ENCODE results near the gene BCL7A. TPM values are rescaled to one million over a fixed set of nuclear protein-coding genes. Genes with fewer than 3 reads are reported as not detected.

The BCL7A gene
- total and polyA plus RNA-seq, 2 of the 8 experiments (the other 6 are each of a cell fraction or from before 2014, with no cell fraction given): 11.9 to 12.7 TPM

DNA sequence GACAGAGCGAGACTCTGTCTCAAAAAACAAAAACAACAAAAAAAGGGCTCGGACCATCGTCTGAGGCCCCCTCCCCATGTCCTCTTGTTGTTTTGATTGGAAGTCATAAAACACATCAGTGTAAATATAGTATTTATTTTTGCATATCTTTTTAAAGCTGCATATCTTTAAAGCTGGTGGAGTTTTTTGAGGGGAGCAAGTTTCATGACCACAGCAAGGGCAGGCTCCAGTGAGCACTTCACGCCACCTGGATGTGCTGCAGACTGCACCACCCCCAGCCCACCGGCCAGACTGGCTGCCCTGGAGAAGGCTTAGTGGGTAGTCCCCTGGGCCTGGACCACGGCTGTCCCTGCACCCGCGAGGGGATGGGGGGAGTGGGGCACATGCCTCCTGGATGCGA is 11.9 kb upstream of the BCL7A start:
- Histone ChIP-seq H2BK120ac (replicated peaks; ENCODE audit: low read depth, low read length) (no peak overlapping the region), H3K9me3 (ENCODE audit: insufficient read depth in 2 of 2, low read depth in 1 of 2, low read length in 1 of 2) (no peaks in the 10 kb centered on the region), H3K36me3 (ENCODE audit: control insufficient read depth in 2 of 4, insufficient read depth in 4 of 4, low read length in 3 of 4) (no peaks in the 10 kb centered on the region), H4K8ac (ENCODE audit: extremely low read depth, insufficient read depth, low read length) (no peak overlapping the region), H3K4me1 (replicated peaks in 1 of 4; ENCODE audit: control insufficient read depth in 3 of 4, insufficient read depth in 4 of 4, low read length in 3 of 4) (no peaks in the 10 kb centered on the region), H3K79me1 (ENCODE audit: low read depth, low read length) (no peaks in the 10 kb centered on the region), H2AFZ (ENCODE audit: low read length) (no peak overlapping the region), H3K4me3 (ENCODE audit: extremely low read depth in 1 of 4, insufficient read depth in 2 of 4, low read depth in 3 of 4, low read length in 4 of 4) (no peak overlapping the region), H3K23me2 (ENCODE audit: low read depth, low read length) (no peaks in the 10 kb centered on the region), H3K56ac (replicated peaks; ENCODE audit: insufficient read length, low read depth, low read length) (no peak overlapping the region), H4K91ac (replicated peaks; ENCODE audit: insufficient read length, low read length) (no peak overlapping the region), H2BK5ac (ENCODE audit: low read depth, low read length) (no peak overlapping the region), H2BK12ac (ENCODE audit: low read depth, low read length) (no peak overlapping the region), H3K27ac (ENCODE audit: low read depth, low read length) (no peak overlapping the region), H2BK20ac (ENCODE audit: low read length) (no peak overlapping the region), H3K27me3 (replicated peaks in 1 of 4; ENCODE audit: control insufficient read depth in 3 of 4, extremely low read depth in 1 of 4, insufficient read depth in 3 of 4, low read length in 3 of 4) (no peaks in the 10 kb centered on the region), H3K14ac (ENCODE audit: insufficient read length) (no peak overlapping the region), H3K23ac (ENCODE audit: insufficient read length) (no peak overlapping the region), H4K20me1 (replicated peaks in 1 of 2; ENCODE audit: control insufficient read depth in 1 of 2, insufficient read depth in 2 of 2, low read length in 2 of 2) (no peaks in the 10 kb centered on the region), H2BK15ac (ENCODE audit: low read length) (no peak overlapping the region), H4K5ac (ENCODE audit: insufficient read length, low read depth, low read length) (no peak overlapping the region), H3K4me2 (ENCODE audit: insufficient read depth in 1 of 2, low read depth in 2 of 2, low read length in 2 of 2) (no peak overlapping the region), H3K4ac (replicated peaks; ENCODE audit: insufficient read length, low read depth, low read length) (no peak overlapping the region), H3K18ac (ENCODE audit: extremely low read depth, low read length) (no peak overlapping the region), H3K9ac (replicated peaks in 1 of 4; ENCODE audit: extremely low read depth in 1 of 4, low read depth in 3 of 4, low read length in 3 of 4) (no peak overlapping the region), H3K79me2 (ENCODE audit: control insufficient read depth in 1 of 2, insufficient read depth in 2 of 2, low read length in 2 of 2) (no peaks in the 10 kb centered on the region), H2AK5ac (ENCODE audit: low read depth, low read length) (no peak overlapping the region)
- CTCF ChIA-PET (ENCODE audit: partially characterized antibody): interaction anchor here (1.6 to 2.6 kb wide), 3 partner anchors 46 to 113 kb away, joined by 3 to 9 read pairs (median 3); no protein-coding TSS in a partner anchor
- TF ChIP-seq JUND (IDR thresholded peaks at IDR 0.05; ENCODE audit: low read length) (no peak), SP2 (IDR thresholded peaks at IDR 0.05; ENCODE audit: low read length) (no peak), CTBP2 (IDR thresholded peaks at IDR 0.05; ENCODE audit: borderline replicate concordance, insufficient read depth, insufficient read length, low read length) (no peak)
- DNase-seq (ENCODE audit: low read depth in 1 of 2, low spot score in 2 of 2) (no peak), FAIRE-seq (no peak)
- 89% methylated on average over 9 of the region's 9 CpGs; no CpG with 5 or more reads in 1 of the 2 experiments for WGBS, 2 experiments (ENCODE audit: extremely low coverage in 1 of 2, insufficient coverage in 1 of 2, insufficient read length in 1 of 2, insufficient replicate concordance in 2 of 2, low coverage in 1 of 2, low lambda C conversion rate in 2 of 2, missing lambda C conversion rate in 1 of 2)
- POLR2A ChIA-PET (ENCODE audit: partially characterized antibody): interaction anchor here (1.0 kb wide), 1 partner anchor 11 kb away, joined by 3 read pairs; no protein-coding TSS in a partner anchor
